Prostate gland (tissue), 2 donors: ENCODE data around the gene DGKZ. TPM values are rescaled to one million over a fixed set of nuclear protein-coding genes. Genes with fewer than 3 reads are reported as not detected.

Source experiments
- DNase-seq: peaks from one replicate; pipeline ENCODE4 v3.0.0-alpha.2; 2019; ENCODE audit warnings: low spot score
- H3K27ac ChIP-seq, 2 donors: fragments of 200-600 bp; sonication (generic); 2 replicates each; pipeline ENCODE4 v1.5.1; 2017 to 2019
- H3K27me3 ChIP-seq: fragments of 200-600 bp; sonication (generic); replicated peaks from 2 replicates; pipeline ENCODE4 v1.5.1; 2019; ENCODE audit not compliant: insufficient read depth
- H3K36me3 ChIP-seq, 2 donors: fragments of 200-600 bp; sonication (generic); 1 replicate in 1 of 2; 2 replicates in 1 of 2; pipeline versions ENCODE4 v1.5.1 to v1.8.1; 2017 to 2019
- H3K4me1 ChIP-seq: fragments of 200-600 bp; sonication (generic); replicated peaks from 2 replicates; pipeline ENCODE4 v1.5.1; 2019
- H3K4me3 ChIP-seq, 2 donors: fragments of 200-600 bp; sonication (generic); 2 replicates each; pipeline ENCODE4 v1.5.1; 2017 to 2019
- H3K9me3 ChIP-seq: fragments of 200-600 bp; sonication (generic); 2 replicates; pipeline ENCODE4 v1.5.1; 2017
- CTCF ChIP-seq, 4 experiments: fragments of 200-600 bp in 2 of 4; fragments of 450-650 bp in 2 of 4; sonication (generic) in 2 of 4; IDR thresholded peaks; 1 replicate in 3 of 4; 2 replicates in 1 of 4; pipeline ENCODE4 v1.5.1; 2016 to 2019; ENCODE audit warnings: antibody characterized with exemption in 4 of 4, mild to moderate bottlenecking in 2 of 4, moderate library complexity in 2 of 4
- POLR2A ChIP-seq: fragments of 450-650 bp; IDR thresholded peaks from one replicate; pipeline ENCODE4 v1.6.1; 2016; ENCODE audit warnings: antibody characterized with exemption, mild to moderate bottlenecking
- POLR2AphosphoS5 ChIP-seq: sonication (generic); formaldehyde crosslinking; IDR thresholded peaks from one replicate; pipeline ENCODE4 v1.6.1; 2017; ENCODE audit warnings: antibody characterized with exemption
- WGBS: methylation state at CpG from one replicate; pipeline ENCODE4 v1.1.5; 2018; 5-methylcytosine and 5-hydroxymethylcytosine counted together
- intact Hi-C: fragments of 100-400 bp; cut with DNase I; formaldehyde crosslinking; loops from one replicate; pipeline ENCODE4 v1.14.2; 2022
- total RNA-seq, 2 donors: library from RNA; depleted of rRNA; stranded (reverse); fragments of >200 nt; gene quantifications; one replicate each; pipeline ENCODE4 v1.1.0, GENCODE V29; 2016

The DGKZ gene
- total RNA-seq, 2 donors from 2014 or later, result 53.6 to 95.0 TPM

DNA sequence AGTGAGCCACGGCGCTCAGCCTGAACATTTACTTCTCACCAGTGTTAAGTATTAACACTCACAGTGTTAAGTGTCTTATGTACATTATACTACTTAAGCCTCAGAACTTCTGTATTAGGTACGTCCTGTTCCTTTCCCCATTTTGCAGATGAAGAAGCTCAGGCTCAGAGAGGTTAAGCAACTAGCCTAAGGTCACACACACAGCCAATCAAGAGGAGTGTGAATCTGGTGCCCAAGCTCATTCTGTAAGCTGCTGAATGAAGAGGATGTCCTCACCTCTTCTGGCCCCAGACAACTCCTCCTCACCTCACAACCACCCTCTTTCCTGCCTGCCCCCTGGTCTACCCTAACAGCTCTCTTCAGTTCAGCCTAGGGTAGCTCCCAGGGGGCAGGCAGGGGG lies 39.9 kb upstream of the DGKZ start:
- TF ChIP-seq POLR2AphosphoS5 (no peak), POLR2A (no peak), CTCF (IDR thresholded peaks at IDR 0.05) (no peak)
- Histone ChIP-seq H3K27me3 (no peaks in the 10 kb centered on the region), H3K4me1 (no peaks in the 10 kb centered on the region), H3K4me3 (no peak overlapping the region), H3K27ac (no peak overlapping the region), H3K36me3 (peaks cover 0 to 4% of the 10 kb centered on the region in 2 donors), H3K9me3 (no peaks in the 10 kb centered on the region)
- intact Hi-C loops, result no loop called here
- DNase-seq, result no peak
- 83% methylated on average over 3 of the region's 3 CpGs for WGBS

DNA sequence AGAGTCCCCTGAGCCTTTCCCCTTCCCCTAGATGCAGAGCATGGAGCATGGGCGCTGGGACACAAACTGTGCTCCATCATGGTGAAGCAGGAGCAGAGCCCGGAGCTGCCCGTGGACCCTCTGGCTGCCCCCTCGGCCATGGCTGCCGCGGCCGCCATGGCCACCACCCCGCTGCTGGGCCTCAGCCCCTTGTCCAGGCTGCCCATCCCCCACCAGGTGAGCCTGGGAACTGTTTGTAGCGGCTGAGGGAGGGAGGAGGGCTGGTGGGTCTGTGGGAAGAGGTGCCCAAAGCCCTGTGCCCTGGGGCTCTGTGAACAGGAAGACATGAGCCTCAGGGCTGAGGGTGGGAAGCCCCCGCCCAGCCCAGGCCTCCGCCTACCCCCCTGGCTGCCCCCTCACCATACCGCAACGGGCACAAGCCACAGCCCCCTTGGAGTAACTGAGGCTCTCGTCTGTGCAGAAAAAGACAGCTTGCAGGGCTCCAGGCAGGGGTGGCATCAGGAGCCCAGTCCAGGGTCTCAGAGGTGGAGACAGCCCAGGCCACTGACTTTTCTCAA lies 39.4 kb upstream of the DGKZ start:
- WGBS, result 64% methylated on average over 13 of the region's 14 CpGs
- H3K9me3 ChIP-seq, result no peaks in the 10 kb centered on the region
- no peak overlapping the region for H3K4me3 ChIP-seq
- no peak for DNase-seq
- intact Hi-C loops, result loop anchor here (1.0 kb wide), 1 partner anchor 69 kb away; no protein-coding TSS in a partner anchor
- no peaks in the 10 kb centered on the region for H3K27me3 ChIP-seq
- TF ChIP-seq POLR2AphosphoS5 (no peak), CTCF (IDR thresholded peaks at IDR 0.05) (no peak), POLR2A (no peak)
- peaks cover 0 to 4% of the 10 kb centered on the region in 2 donors for H3K36me3 ChIP-seq
- H3K27ac ChIP-seq, result no peak overlapping the region
- no peaks in the 10 kb centered on the region for H3K4me1 ChIP-seq

DNA sequence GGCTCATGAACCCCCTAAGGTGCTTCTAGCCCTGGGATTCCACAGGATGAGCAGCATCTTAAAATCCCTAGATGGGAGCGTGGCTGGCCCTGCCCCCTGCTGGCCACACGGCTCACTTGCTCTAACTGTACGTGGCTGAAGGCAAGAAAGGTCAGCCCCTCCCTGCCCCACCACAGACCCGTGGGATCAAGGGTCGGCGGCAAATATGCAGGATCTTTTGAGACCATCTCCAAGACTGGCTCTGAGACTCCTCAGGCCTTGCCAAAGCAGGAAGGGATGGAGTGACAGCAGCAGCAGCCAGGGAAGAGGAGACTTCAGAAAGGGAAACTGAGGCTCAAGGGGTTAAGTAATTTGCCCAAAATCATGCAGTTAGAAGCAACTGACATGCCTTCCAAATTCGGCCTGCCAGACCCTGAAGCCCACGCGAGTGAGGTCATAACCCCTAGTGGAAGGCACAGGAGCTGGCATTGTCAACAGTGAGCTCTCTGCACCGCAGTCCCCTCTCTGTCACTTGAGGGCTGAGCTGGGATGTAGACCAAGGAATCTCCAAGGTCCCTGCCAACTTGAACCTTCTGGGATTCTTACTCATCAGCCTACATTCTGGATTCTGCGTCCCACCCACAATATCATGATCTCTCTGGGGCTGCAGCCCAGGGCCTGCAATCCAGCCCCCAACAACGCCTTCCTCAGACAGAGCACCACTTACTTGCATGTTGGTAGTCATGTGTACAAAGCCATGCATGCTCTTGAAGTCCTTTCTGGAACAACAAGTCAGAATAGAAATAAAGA lies 38.4 kb upstream of the DGKZ start:
- peaks cover 0 to 4% of the 10 kb centered on the region in 2 donors for H3K36me3 ChIP-seq
- TF ChIP-seq POLR2AphosphoS5 (peak; percentile 41), CTCF (IDR thresholded peaks at IDR 0.05) (peak; percentile 83 to 90 (median 86)), POLR2A (no peak)
- DNase-seq, result peak; percentile 69
- H3K27ac ChIP-seq, result no peak overlapping the region
- H3K27me3 ChIP-seq, result no peaks in the 10 kb centered on the region
- no peak overlapping the region for H3K4me3 ChIP-seq
- no peaks in the 10 kb centered on the region for H3K9me3 ChIP-seq
- intact Hi-C loops, result loop anchor here (1.0 kb wide), 1 partner anchor 70 kb away; no protein-coding TSS in a partner anchor
- H3K4me1 ChIP-seq, result no peaks in the 10 kb centered on the region
- 37% methylated on average over 12 of the region's 12 CpGs for WGBS

- no peaks in the 10 kb centered on the region for H3K9me3 ChIP-seq
- intact Hi-C loops, result loop anchor here (10.0 kb wide), 1 partner anchor 345 kb away; no protein-coding TSS in a partner anchor
- 48% methylated on average over 4 of the region's 4 CpGs for WGBS
- no peaks in the 10 kb centered on the region for H3K27me3 ChIP-seq
- H3K4me1 ChIP-seq, result no peaks in the 10 kb centered on the region
- H3K36me3 ChIP-seq, result peaks cover 0 to 4% of the 10 kb centered on the region in 2 donors
- TF ChIP-seq POLR2A, result no peak
- no peak for TF ChIP-seq CTCF (IDR thresholded peaks at IDR 0.05)
- no peak for TF ChIP-seq POLR2AphosphoS5
- H3K27ac ChIP-seq, result no peak overlapping the region
- no peak overlapping the region for H3K4me3 ChIP-seq
- no peak for DNase-seq
These were observed 37.4 kb upstream of the DGKZ start for GRCh38 chr11:46309814-46310259.
